Measurements from ENCODE around the gene DPF3. TPM values are rescaled to one million over a fixed set of nuclear protein-coding genes. Genes with fewer than 3 reads are reported as not detected.

The DPF3 gene
- total RNA-seq, 2 experiments from 2014 or later, result 0.27 to 0.31 TPM

GRCh38 chr14:72780751-72781150 is 113.2 kb downstream of the DPF3 start:
- Histone ChIP-seq H3K4me3 (ENCODE audit: low read length) (no peak overlapping the region), H3K27me3 (ENCODE audit: control insufficient read depth in 1 of 2, insufficient read depth in 2 of 2, low read length in 2 of 2) (no peaks in the 10 kb centered on the region), H3K9me3 (ENCODE audit: control insufficient read depth in 1 of 2, insufficient read depth in 1 of 2, low read length in 2 of 2) (no peaks in the 10 kb centered on the region), H3K4me1 (ENCODE audit: insufficient read depth, low read length) (no peaks in the 10 kb centered on the region), H3K27ac (ENCODE audit: low read depth in 1 of 2, low read length in 2 of 2) (no peak overlapping the region), H3K36me3 (ENCODE audit: insufficient read depth, low read length) (no peaks in the 10 kb centered on the region)
- Mint-ChIP-seq H3K4me1 (ENCODE audit: low read depth) (no peaks in the 10 kb centered on the region), H3K9me3 (no peaks in the 10 kb centered on the region), H3K4me3 (no peak overlapping the region), H3K36me3 (ENCODE audit: low read depth) (no peaks in the 10 kb centered on the region), H3K27me3 (no peaks in the 10 kb centered on the region), H3K27ac (no peak overlapping the region)
- ChIA-PET POLR2A (no interaction called here), CTCF (no interaction called here)
- ATAC-seq (ENCODE audit: poor library complexity) (no peak), DNase-seq (no peak)
- TF ChIP-seq CTCF (IDR thresholded peaks at IDR 0.05), result no peak
- intact Hi-C loops (cut with DNase I, micrococcal nuclease), result no loop called here

- intact Hi-C loops (cut with DNase I, micrococcal nuclease), result no loop called here
- CTCF ChIA-PET, result no interaction called here
- no peaks in the 10 kb centered on the region for H3K4me1 ChIP-seq (ENCODE audit: insufficient read depth, low read length)
- no peak overlapping the region for H3K4me3 ChIP-seq (ENCODE audit: low read length)
- no peak for ATAC-seq (ENCODE audit: poor library complexity)
- POLR2A ChIA-PET, result no interaction called here
- DNase-seq, result no peak
- TF ChIP-seq CTCF (IDR thresholded peaks at IDR 0.05), result no peak
- Mint-ChIP-seq H3K4me1 (ENCODE audit: low read depth) (no peaks in the 10 kb centered on the region), H3K36me3 (ENCODE audit: low read depth) (no peaks in the 10 kb centered on the region), H3K27ac (no peak overlapping the region), H3K27me3 (no peaks in the 10 kb centered on the region), H3K4me3 (no peak overlapping the region), H3K9me3 (no peaks in the 10 kb centered on the region)
- H3K9me3 ChIP-seq (ENCODE audit: control insufficient read depth in 1 of 2, insufficient read depth in 1 of 2, low read length in 2 of 2), result no peaks in the 10 kb centered on the region
- H3K27ac ChIP-seq (ENCODE audit: low read depth in 1 of 2, low read length in 2 of 2), result no peak overlapping the region
- no peaks in the 10 kb centered on the region for H3K36me3 ChIP-seq (ENCODE audit: insufficient read depth, low read length)
- no peaks in the 10 kb centered on the region for H3K27me3 ChIP-seq (ENCODE audit: control insufficient read depth in 1 of 2, insufficient read depth in 2 of 2, low read length in 2 of 2)
Measured at GRCh38 chr14:72779679-72780078, 114.2 kb downstream of the DPF3 start.

- TF ChIP-seq CTCF (IDR thresholded peaks at IDR 0.05), result no peak
- Histone ChIP-seq H3K4me1 (ENCODE audit: insufficient read depth, low read length) (no peaks in the 10 kb centered on the region), H3K36me3 (ENCODE audit: insufficient read depth, low read length) (no peaks in the 10 kb centered on the region), H3K9me3 (ENCODE audit: control insufficient read depth in 1 of 2, insufficient read depth in 1 of 2, low read length in 2 of 2) (no peaks in the 10 kb centered on the region), H3K4me3 (ENCODE audit: low read length) (no peak overlapping the region), H3K27me3 (ENCODE audit: control insufficient read depth in 1 of 2, insufficient read depth in 2 of 2, low read length in 2 of 2) (no peaks in the 10 kb centered on the region), H3K27ac (ENCODE audit: low read depth in 1 of 2, low read length in 2 of 2) (no peak overlapping the region)
- H3K4me1 Mint-ChIP-seq (ENCODE audit: low read depth), result no peaks in the 10 kb centered on the region
- no peaks in the 10 kb centered on the region for H3K9me3 Mint-ChIP-seq
- no peaks in the 10 kb centered on the region for H3K36me3 Mint-ChIP-seq (ENCODE audit: low read depth)
- DNase-seq, result no peak
- CTCF ChIA-PET, result interaction anchor here (0.6 kb wide), 1 partner anchor 16 kb away, joined by 3 read pairs; no protein-coding TSS in a partner anchor
- no peak for ATAC-seq (ENCODE audit: poor library complexity)
- no peak overlapping the region for H3K27ac Mint-ChIP-seq
- intact Hi-C loops (cut with DNase I, micrococcal nuclease), result no loop called here
- no peaks in the 10 kb centered on the region for H3K27me3 Mint-ChIP-seq
- H3K4me3 Mint-ChIP-seq, result no peak overlapping the region
- POLR2A ChIA-PET, result no interaction called here
Measured at GRCh38 chr14:72777636-72778035, 116.3 kb downstream of the DPF3 start.
